Small intestine (tissue), 7 donors: ENCODE results near the gene SELENOO. TPM values are rescaled to one million over a fixed set of nuclear protein-coding genes. Genes with fewer than 3 reads are reported as not detected.

Experiments used
- DNase-seq, 2 donors: peaks; one replicate each; pipeline versions ENCODE4 v3.0.0 to v3.0.0-alpha.2; 2013
- FAIRE-seq: peaks from 2 replicates; lab custom pipeline; 2012; peaks lifted over from hg19 to GRCh38; lab: Jason Lieb, UNC
- H3K27ac ChIP-seq, 3 donors: one replicate each; pipeline ENCODE4 v1.5.1; 2013; ENCODE audit warnings: low read length in 2 of 3, mild to moderate bottlenecking in 2 of 3, control low read depth in 1 of 3, inconsistent platforms in 1 of 3, low read depth in 1 of 3, moderate library complexity in 1 of 3
- H3K27me3 ChIP-seq, 3 donors: one replicate each; pipeline ENCODE4 v1.6.1; 2013; ENCODE audit warnings: low read length in 3 of 3, inconsistent platforms in 1 of 3; ENCODE audit not compliant: control insufficient read depth in 3 of 3, insufficient read depth in 3 of 3
- H3K36me3 ChIP-seq, 3 donors: one replicate each; pipeline ENCODE4 v1.6.1; 2013; ENCODE audit warnings: low read length in 3 of 3, inconsistent platforms in 1 of 3, low read depth in 1 of 3, mild to moderate bottlenecking in 1 of 3, moderate library complexity in 1 of 3; ENCODE audit not compliant: control insufficient read depth in 3 of 3, insufficient read depth in 2 of 3
- H3K4me1 ChIP-seq, 3 donors: one replicate each; pipeline ENCODE4 v1.6.1; 2013; ENCODE audit warnings: low read length in 2 of 3, inconsistent platforms in 1 of 3, low read depth in 1 of 3, mild to moderate bottlenecking in 1 of 3, moderate library complexity in 1 of 3; ENCODE audit not compliant: control insufficient read depth in 3 of 3, insufficient read depth in 2 of 3
- H3K4me3 ChIP-seq, 3 donors: one replicate each; pipeline ENCODE4 v1.5.1; 2013; ENCODE audit warnings: low read length in 3 of 3, control low read depth in 1 of 3, inconsistent platforms in 1 of 3, low read depth in 1 of 3, mild to moderate bottlenecking in 1 of 3, moderate library complexity in 1 of 3
- H3K9me3 ChIP-seq, 2 donors: one replicate each; pipeline ENCODE4 v1.6.1; 2013; ENCODE audit warnings: low read depth in 1 of 2, low read length in 1 of 2; ENCODE audit not compliant: control insufficient read depth in 2 of 2, insufficient read depth in 1 of 2
- WGBS, 3 donors: extraction: QIAGEN DNeasy Blood & Tissue Kit; methylation state at CpG; one replicate each; pipeline ENCODE4 v1.1.7; 2013; 5-methylcytosine and 5-hydroxymethylcytosine counted together
- polyA plus RNA-seq, 4 donors: library from polyadenylated mRNA; stranded (reverse) in 3 of 4; unstranded in 1 of 4; fragments of 200-250 nt in 3 of 4; fragments of 120-200 nt in 1 of 4; gene quantifications; one replicate each; pipeline versions ENCODE4 v1.2.1 to v1.2.3, GENCODE V29; 2013
- donor health status: healthy with polysubstance abuse.
- donor health status: control.
- donor health status: control.
- donor health status: Bipolar disorder and iron deficiency.
- donor health status: healthy.

Gene SELENOO
- polyA plus RNA-seq, 4 donors: 23.6 to 94.6 (median 66.5) TPM

DNA sequence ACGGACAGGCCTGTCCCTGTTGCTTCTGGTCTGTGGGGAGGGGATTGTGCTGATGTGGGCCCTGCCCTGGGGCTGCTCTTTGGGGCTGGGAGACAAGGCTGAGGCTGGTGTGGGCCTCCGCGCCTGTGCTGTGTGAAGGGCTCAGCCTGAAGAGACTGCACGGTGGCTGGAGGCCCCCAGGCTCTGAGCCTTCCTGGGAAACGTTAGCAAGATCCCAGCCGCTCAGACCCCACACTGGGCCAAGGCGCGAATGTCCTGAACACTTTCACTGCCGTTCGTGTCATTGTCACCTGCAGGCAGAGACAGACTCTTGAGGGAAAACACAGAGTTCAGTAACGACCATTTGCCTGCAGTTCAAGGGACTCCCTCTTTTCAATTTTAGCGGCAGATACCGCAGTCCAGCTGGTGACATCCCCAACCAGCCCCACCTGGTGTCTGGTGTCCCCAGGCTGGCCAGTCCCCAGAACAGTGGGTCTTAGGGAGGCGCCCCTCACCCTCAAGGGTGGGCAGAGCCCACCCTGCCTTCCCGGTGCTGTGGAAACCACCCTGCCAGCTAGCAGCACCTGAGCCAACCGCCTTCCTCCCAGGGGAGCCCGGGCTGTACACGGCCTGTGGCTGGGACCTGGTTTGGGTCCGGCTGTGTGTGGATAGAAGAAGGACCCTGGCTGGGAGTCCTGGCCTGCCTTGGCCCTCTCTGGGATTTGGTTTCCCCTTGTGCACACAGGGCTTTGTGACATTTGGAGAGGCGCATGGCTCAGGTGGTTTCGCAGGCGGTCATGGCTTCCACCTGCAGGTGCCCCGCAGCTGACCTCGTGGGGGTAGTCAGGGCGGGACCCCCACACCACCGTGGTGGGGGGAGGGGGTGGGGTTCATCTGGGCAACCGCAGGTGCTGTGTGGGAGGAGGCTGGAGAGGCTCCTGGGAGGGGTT is 24.6 kb upstream of the SELENOO start:
- no peak overlapping the region for H3K27ac ChIP-seq
- H3K4me3 ChIP-seq: no peak overlapping the region
- H3K27me3 ChIP-seq: peaks cover 0 to 5% (median under 1%) of the 10 kb centered on the region in 3 donors
- H3K4me1 ChIP-seq: peaks cover 0 to 8% (median 0%) of the 10 kb centered on the region in 3 donors
- no peak for FAIRE-seq
- no peak for DNase-seq
- H3K9me3 ChIP-seq: no peaks in the 10 kb centered on the region
- H3K36me3 ChIP-seq: no peaks in the 10 kb centered on the region
- 69 to 77% (median 75%) methylated on average over 27 of the region's 27 CpGs for WGBS, 3 donors

DNA sequence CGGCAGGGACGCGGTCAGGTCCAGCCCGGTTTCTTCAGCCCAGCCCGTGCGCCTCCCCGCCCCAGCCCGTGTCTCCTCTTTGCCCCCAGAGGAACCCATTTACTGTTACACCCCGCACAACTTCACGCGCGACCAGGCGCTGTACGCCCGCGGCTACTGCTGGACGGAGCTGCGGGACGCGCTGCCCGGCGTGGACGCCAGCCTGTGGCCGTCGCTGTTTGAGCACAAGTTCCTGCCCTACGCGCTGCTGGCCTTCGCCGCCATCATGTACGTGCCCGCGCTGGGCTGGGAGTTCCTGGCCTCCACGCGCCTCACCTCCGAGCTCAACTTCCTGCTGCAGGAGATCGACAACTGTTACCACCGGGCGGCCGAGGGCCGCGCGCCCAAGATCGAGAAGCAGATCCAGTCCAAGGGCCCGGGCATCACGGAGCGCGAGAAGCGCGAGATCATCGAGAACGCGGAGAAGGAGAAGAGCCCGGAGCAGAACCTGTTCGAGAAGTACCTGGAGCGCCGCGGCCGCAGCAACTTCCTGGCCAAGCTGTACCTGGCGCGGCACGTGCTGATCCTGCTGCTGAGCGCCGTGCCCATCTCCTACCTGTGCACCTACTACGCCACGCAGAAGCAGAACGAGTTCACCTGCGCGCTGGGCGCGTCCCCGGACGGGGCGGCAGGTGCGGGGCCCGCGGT is 23.8 kb upstream of the SELENOO start:
- Histone ChIP-seq H3K27me3 (no peaks in the 10 kb centered on the region), H3K4me3 (no peak overlapping the region), H3K4me1 (peaks cover 0 to under 1% (median 0%) of the 10 kb centered on the region in 3 donors), H3K27ac (no peak overlapping the region), H3K9me3 (no peaks in the 10 kb centered on the region), H3K36me3 (no peaks in the 10 kb centered on the region)
- FAIRE-seq (no peak), DNase-seq (no peak)
- WGBS, 3 donors: 95 to 97% (median 96%) methylated on average over 74 to 76 of the region's 76 CpGs

DNA sequence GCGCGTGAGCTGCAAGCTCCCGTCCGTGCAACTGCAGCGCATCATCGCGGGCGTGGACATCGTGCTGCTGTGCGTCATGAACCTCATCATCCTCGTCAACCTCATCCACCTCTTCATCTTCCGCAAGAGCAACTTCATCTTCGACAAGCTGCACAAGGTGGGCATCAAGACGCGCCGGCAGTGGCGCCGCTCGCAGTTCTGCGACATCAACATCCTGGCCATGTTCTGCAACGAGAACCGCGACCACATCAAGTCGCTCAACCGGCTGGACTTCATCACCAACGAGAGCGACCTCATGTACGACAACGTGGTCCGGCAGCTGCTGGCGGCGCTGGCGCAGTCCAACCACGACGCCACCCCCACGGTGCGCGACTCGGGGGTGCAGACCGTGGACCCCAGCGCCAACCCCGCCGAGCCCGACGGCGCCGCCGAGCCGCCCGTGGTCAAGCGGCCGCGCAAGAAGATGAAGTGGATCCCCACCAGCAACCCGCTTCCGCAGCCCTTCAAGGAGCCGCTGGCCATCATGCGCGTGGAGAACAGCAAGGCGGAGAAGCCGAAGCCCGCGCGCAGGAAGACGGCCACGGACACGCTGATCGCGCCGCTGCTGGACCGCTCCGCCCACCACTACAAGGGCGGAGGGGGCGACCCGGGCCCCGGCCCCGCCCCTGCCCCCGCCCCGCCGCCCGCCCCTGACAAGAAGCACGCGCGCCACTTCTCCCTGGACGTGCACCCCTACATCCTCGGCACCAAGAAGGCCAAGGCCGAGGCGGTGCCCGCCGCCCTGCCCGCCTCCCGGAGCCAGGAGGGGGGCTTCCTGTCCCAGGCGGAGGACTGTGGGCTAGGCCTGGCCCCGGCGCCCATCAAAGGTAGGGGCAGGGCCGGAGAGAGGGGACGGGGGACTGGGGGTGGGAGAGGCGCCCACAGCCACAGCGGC is 23.0 kb upstream of the SELENOO start:
- H3K9me3 ChIP-seq: no peaks in the 10 kb centered on the region
- H3K4me3 ChIP-seq: no peak overlapping the region
- no peaks in the 10 kb centered on the region for H3K36me3 ChIP-seq
- DNase-seq (no peak), FAIRE-seq (no peak)
- 72 to 89% (median 80%) methylated on average over 62 to 98 of the region's 98 CpGs for WGBS, 3 donors
- no peak overlapping the region for H3K27ac ChIP-seq
- H3K27me3 ChIP-seq: no peaks in the 10 kb centered on the region
- no peaks in the 10 kb centered on the region for H3K4me1 ChIP-seq

- 61 to 74% (median 65%) methylated on average over 21 to 22 of the region's 22 CpGs for WGBS, 3 donors
- no peaks in the 10 kb centered on the region for H3K27me3 ChIP-seq
- FAIRE-seq (no peak), DNase-seq (no peak)
- no peaks in the 10 kb centered on the region for H3K4me1 ChIP-seq
- no peaks in the 10 kb centered on the region for H3K36me3 ChIP-seq
- no peak overlapping the region for H3K27ac ChIP-seq
- no peak overlapping the region for H3K4me3 ChIP-seq
- no peaks in the 10 kb centered on the region for H3K9me3 ChIP-seq
Observed at GRCh38 chr22:50178471-50178864, 22.3 kb upstream of the SELENOO start.

GRCh38 chr22:50178871-50179869 is 21.6 kb upstream of the SELENOO start:
- no peaks in the 10 kb centered on the region for H3K27me3 ChIP-seq
- FAIRE-seq (no peak), DNase-seq (no peak)
- H3K4me1 ChIP-seq: peaks cover 0 to 3% (median 0%) of the 10 kb centered on the region in 3 donors
- no peaks in the 10 kb centered on the region for H3K9me3 ChIP-seq
- 75 to 81% (median 79%) methylated on average over 55 to 64 of the region's 64 CpGs for WGBS, 3 donors
- no peaks in the 10 kb centered on the region for H3K36me3 ChIP-seq
- no peak overlapping the region for H3K27ac ChIP-seq
- no peak overlapping the region for H3K4me3 ChIP-seq

DNA sequence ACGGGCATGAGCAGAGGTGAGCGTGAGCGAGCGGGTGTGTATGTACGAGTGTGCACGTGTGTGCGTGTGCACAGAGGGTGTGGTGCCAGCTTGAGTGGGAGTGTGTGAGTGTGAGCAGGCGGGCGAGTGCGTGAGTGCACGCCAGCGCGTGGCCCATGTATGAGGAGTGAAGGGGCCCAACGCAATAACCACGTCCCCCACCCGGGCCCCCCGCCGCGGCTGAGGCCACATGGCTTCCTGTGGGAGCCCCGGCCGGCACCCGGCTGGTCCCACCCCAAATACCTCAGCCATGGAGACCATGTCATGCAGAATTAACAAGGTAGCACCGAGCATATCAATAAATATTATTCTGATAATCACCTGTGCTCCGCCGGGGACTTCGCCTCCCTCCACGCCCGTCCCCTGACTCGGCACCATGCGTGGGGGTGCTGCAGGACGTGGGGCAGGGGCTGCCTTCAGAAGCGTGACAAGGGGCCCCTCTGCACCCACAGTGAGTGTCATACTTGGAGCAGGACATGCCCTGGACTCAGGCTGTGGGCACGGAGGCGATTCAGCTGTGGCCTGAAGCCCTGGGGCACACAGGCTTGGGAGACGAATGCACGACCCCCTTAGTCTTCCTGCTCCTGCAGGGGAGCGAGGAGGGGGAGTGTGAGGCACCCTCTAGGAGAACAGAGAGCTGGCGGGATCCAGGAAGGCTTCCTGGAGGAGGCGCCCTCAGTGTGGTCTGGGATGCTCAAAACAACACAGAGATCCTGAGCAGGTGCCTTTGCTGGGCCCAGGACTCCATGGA is 20.7 kb upstream of the SELENOO start:
- DNase-seq (no peak), FAIRE-seq (no peak)
- Histone ChIP-seq H3K4me3 (no peak overlapping the region), H3K4me1 (peaks cover 0 to 9% (median 0%) of the 10 kb centered on the region in 3 donors), H3K36me3 (no peaks in the 10 kb centered on the region), H3K9me3 (no peaks in the 10 kb centered on the region), H3K27me3 (peaks cover 0 to 3% (median 0%) of the 10 kb centered on the region in 3 donors), H3K27ac (no peak overlapping the region)
- WGBS, 3 donors: 24 to 63% (median 39%) methylated on average over 39 of the region's 39 CpGs
